Parathyroid adenoma (tissue), 2 donors: Measurements from ENCODE around the gene ARHGAP42.

Experiments used
- H2AFZ ChIP-seq: fragments of 300-600 bp; sonication (generic); one replicate; pipeline ENCODE4 v1.7.0; 2017; ENCODE audit warnings: antibody characterized with exemption, mild to moderate bottlenecking
- H3K27ac ChIP-seq: fragments of 300-600 bp; sonication (generic); one replicate; pipeline ENCODE4 v1.7.0; 2017
- H3K27me3 ChIP-seq: fragments of 300-600 bp; sonication (generic); one replicate; pipeline ENCODE4 v1.7.0; 2017; ENCODE audit warnings: low read length; ENCODE audit not compliant: control insufficient read depth, insufficient read depth
- H3K36me3 ChIP-seq: fragments of 300-600 bp; sonication (generic); one replicate; pipeline ENCODE4 v1.7.0; 2017; ENCODE audit warnings: low read length; ENCODE audit not compliant: control insufficient read depth, insufficient read depth
- H3K4me1 ChIP-seq: fragments of 300-600 bp; sonication (generic); one replicate; pipeline ENCODE4 v1.7.0; 2017; ENCODE audit warnings: control low read depth
- H3K4me2 ChIP-seq: fragments of 300-600 bp; sonication (generic); one replicate; pipeline ENCODE4 v1.7.0; 2017; ENCODE audit warnings: low read length
- H3K4me3 ChIP-seq: fragments of 300-600 bp; sonication (generic); one replicate; pipeline ENCODE4 v1.7.0; 2017; ENCODE audit warnings: low read depth, low read length
- H3K79me2 ChIP-seq: fragments of 300-600 bp; sonication (generic); one replicate; pipeline ENCODE4 v1.7.0; 2017; ENCODE audit warnings: control low read depth
- H3K9ac ChIP-seq: fragments of 300-600 bp; sonication (generic); one replicate; pipeline ENCODE4 v1.7.0; 2017; ENCODE audit warnings: mild to moderate bottlenecking
- H3K9me3 ChIP-seq: fragments of 300-600 bp; sonication (generic); one replicate; pipeline ENCODE4 v1.7.0; 2017; ENCODE audit warnings: low read length; ENCODE audit not compliant: control insufficient read depth
- TF ChIP-seq, protein P1 (sequence below): fragments of 300-600 bp; sonication (generic); IDR thresholded peaks from one replicate; pipeline ENCODE4 v1.7.0; 2017; ENCODE audit warnings: antibody characterized with exemption, mild to moderate bottlenecking
- donor health status: primary hyperparathyroidism.

Gene ARHGAP42

DNA sequence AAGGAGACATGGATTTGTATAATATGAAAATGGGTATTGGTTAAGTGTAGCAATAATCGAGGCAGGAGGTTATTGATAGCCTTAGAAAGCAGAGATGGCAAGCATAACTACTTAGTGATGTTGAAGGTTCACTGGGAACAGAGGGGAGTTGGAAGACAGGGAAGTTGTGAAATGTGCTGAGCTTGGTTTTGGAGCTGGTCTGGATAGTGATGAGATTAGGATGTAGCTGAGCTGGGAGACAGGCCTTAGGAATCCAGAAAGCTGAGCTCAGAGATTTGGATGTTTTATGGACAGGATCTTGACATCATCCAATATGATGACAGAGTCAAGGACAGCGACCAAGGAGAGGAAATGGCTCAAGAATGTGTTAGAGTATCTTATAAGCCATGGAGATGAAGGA lies 113.1 kb downstream of the ARHGAP42 start:
- Histone ChIP-seq H3K4me3 (no peak overlapping the region), H3K36me3 (no peaks in the 10 kb centered on the region), H3K9me3 (no peaks in the 10 kb centered on the region), H3K9ac (no peak overlapping the region), H3K4me2 (no peak overlapping the region), H3K4me1 (no peaks in the 10 kb centered on the region), H3K79me2 (no peaks in the 10 kb centered on the region), H3K27me3 (no peaks in the 10 kb centered on the region), H2AFZ (no peak overlapping the region), H3K27ac (no peak overlapping the region)
- TF ChIP-seq, protein P1, sequence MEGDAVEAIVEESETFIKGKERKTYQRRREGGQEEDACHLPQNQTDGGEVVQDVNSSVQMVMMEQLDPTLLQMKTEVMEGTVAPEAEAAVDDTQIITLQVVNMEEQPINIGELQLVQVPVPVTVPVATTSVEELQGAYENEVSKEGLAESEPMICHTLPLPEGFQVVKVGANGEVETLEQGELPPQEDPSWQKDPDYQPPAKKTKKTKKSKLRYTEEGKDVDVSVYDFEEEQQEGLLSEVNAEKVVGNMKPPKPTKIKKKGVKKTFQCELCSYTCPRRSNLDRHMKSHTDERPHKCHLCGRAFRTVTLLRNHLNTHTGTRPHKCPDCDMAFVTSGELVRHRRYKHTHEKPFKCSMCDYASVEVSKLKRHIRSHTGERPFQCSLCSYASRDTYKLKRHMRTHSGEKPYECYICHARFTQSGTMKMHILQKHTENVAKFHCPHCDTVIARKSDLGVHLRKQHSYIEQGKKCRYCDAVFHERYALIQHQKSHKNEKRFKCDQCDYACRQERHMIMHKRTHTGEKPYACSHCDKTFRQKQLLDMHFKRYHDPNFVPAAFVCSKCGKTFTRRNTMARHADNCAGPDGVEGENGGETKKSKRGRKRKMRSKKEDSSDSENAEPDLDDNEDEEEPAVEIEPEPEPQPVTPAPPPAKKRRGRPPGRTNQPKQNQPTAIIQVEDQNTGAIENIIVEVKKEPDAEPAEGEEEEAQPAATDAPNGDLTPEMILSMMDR, result no peak

DNA sequence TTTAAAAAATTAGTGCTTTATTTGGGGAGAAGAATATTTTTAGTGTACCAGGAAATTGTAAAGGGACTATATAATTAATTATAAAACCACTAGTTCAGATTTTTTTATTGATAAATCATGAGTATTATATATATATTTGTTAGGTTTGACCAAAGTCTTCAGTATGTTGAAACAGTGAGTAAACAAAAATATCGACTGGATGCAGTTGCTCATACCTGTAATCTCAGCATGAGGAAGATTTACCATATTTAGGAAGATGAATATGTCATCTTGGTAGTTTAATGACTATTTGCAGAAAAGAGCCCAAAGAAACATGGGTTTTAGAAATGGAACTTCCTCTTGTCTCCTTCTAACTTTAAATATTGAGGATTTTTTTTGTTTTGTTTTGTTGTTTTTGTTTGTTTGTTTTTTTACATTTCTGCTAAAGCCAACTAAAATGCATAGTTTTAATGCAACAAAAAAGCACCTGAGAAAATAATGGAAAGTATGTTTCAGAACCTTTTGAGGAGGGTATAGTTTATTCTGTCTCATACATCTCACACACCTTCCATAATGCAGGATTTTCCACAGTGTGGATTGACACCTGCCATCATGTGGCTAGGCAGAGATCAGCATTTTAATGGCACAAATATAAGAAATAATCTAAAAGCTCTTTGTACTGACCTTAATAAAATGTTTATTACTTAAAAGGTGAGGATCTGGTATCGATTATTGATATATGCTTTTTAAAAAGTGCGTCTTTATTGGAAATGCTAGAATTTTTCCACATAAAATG lies 114.3 kb downstream of the ARHGAP42 start:
- Histone ChIP-seq H3K27me3 (no peaks in the 10 kb centered on the region), H3K79me2 (no peaks in the 10 kb centered on the region), H3K4me1 (no peaks in the 10 kb centered on the region), H2AFZ (no peak overlapping the region), H3K27ac (no peak overlapping the region), H3K9ac (no peak overlapping the region), H3K4me2 (no peak overlapping the region), H3K4me3 (no peak overlapping the region), H3K36me3 (no peaks in the 10 kb centered on the region), H3K9me3 (no peaks in the 10 kb centered on the region)
- TF ChIP-seq, protein P1, result no peak

DNA sequence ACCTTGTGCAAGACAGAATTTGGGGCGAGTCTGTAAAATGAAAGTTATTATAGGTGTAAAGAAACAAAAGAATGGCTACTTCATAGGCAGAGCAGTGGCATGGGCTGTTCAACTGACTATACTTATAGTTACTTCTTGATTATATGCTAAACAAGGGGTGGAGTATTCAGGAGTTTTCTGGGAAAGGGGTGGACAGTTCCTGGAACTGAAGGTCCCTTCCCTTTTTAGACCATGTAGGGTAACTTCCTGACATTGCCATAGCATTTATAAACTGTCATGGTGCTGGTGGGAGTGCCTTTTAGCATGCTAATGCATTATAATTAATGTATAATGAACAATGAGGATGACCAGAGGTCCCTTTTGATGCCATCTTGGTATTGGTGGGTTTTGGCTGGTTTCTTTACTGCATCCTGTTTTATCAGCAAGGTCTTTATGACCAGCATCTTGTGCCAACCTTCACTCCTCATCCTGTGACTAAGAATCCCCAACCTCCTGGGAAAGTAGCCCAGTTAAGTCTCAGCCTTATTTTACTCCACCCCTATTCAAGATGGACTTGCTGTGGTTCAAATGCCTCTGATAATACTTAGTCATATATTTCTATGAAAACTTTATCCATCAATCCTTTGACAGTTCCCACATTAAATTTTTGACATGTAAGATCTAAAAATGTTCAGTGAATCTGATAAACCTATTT lies 118.6 kb downstream of the ARHGAP42 start:
- no peak overlapping the region for H3K4me3 ChIP-seq
- no peak overlapping the region for H3K4me2 ChIP-seq
- no peaks in the 10 kb centered on the region for H3K36me3 ChIP-seq
- no peak overlapping the region for H2AFZ ChIP-seq
- no peaks in the 10 kb centered on the region for H3K4me1 ChIP-seq
- H3K79me2 ChIP-seq, result no peaks in the 10 kb centered on the region
- no peak overlapping the region for H3K9ac ChIP-seq
- no peaks in the 10 kb centered on the region for H3K9me3 ChIP-seq
- TF ChIP-seq, protein P1, result no peak
- H3K27ac ChIP-seq, result no peak overlapping the region
- H3K27me3 ChIP-seq, result no peaks in the 10 kb centered on the region

DNA sequence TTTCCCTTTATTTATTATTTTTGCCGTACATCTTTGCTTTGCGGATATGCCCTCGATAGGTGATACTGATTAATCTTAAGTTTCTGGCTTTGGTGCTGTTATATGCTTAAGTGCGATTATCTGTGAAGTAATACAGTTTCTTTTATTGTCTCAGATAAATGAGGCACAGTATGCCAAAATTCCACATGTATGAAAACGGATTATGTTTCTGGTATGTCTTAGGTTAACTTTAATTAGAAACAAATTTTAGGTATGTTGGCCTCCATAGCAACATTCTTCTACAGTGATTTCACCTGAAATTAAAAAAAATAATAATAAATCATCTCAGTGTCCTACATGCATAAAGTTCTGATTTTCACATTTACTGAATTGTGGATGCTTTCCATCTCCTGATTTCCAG lies 119.2 kb downstream of the ARHGAP42 start:
- no peak overlapping the region for H3K9ac ChIP-seq
- H3K36me3 ChIP-seq, result no peaks in the 10 kb centered on the region
- H3K4me2 ChIP-seq, result no peak overlapping the region
- no peak overlapping the region for H3K4me3 ChIP-seq
- H3K9me3 ChIP-seq, result no peaks in the 10 kb centered on the region
- H3K27ac ChIP-seq, result no peak overlapping the region
- no peaks in the 10 kb centered on the region for H3K27me3 ChIP-seq
- H2AFZ ChIP-seq, result no peak overlapping the region
- H3K79me2 ChIP-seq, result no peaks in the 10 kb centered on the region
- TF ChIP-seq, protein P1, result no peak
- no peaks in the 10 kb centered on the region for H3K4me1 ChIP-seq
